ENCODE measurements around the gene PRICKLE1.

DNA sequence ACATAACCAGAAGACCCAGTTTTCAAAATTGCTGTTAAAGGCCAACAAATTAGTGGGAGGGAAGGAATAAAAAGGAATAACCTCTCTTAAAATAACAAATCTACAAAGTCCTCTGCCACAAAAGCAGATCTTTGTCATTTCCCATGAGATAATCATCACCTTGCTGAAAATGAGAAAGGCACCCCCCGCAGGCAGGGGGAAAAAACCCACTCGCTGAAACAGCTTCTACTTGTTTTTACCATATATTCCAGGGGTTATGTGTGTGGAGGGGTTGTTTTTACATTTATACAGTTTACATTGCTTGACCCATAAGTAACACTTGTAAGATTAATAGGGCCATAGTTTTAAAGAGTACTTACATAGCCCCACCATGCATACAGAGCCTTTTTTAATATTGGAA lies 131.0 kb downstream of the PRICKLE1 start:
- TF ChIP-seq POLR2AphosphoS5 (IDR thresholded peaks at IDR 0.05) = no peak
- TF ChIP-seq, protein P1, sequence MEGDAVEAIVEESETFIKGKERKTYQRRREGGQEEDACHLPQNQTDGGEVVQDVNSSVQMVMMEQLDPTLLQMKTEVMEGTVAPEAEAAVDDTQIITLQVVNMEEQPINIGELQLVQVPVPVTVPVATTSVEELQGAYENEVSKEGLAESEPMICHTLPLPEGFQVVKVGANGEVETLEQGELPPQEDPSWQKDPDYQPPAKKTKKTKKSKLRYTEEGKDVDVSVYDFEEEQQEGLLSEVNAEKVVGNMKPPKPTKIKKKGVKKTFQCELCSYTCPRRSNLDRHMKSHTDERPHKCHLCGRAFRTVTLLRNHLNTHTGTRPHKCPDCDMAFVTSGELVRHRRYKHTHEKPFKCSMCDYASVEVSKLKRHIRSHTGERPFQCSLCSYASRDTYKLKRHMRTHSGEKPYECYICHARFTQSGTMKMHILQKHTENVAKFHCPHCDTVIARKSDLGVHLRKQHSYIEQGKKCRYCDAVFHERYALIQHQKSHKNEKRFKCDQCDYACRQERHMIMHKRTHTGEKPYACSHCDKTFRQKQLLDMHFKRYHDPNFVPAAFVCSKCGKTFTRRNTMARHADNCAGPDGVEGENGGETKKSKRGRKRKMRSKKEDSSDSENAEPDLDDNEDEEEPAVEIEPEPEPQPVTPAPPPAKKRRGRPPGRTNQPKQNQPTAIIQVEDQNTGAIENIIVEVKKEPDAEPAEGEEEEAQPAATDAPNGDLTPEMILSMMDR (IDR thresholded peaks at IDR 0.05) = no peak

Measured in breast epithelium (tissue), 3 donors.